ENCODE measurements around the gene NCOA1.

The NCOA1 gene

DNA sequence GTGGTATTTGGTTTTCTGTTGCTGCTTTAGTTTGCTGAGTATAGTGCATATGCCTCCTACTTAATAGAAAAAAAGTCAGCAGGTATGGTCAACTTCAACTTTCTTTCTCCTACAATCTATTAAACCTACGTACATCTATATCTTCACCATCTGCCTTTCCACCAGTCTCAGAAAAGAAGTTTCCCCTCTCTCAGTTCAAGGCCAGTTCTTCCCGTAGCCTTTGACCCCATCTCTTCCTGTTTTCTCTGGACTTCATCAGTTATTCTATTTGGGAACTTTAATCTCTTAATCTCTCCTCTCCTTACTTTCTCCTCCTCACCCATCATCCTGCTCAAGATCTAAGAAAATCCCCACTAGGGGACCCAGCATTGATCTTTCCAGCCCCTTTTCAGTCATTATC is 296.5 kb downstream of the NCOA1 start:
- DNase-seq (ENCODE audit: extremely low read depth, low read depth) = no peak
- TF ChIP-seq, protein P1, sequence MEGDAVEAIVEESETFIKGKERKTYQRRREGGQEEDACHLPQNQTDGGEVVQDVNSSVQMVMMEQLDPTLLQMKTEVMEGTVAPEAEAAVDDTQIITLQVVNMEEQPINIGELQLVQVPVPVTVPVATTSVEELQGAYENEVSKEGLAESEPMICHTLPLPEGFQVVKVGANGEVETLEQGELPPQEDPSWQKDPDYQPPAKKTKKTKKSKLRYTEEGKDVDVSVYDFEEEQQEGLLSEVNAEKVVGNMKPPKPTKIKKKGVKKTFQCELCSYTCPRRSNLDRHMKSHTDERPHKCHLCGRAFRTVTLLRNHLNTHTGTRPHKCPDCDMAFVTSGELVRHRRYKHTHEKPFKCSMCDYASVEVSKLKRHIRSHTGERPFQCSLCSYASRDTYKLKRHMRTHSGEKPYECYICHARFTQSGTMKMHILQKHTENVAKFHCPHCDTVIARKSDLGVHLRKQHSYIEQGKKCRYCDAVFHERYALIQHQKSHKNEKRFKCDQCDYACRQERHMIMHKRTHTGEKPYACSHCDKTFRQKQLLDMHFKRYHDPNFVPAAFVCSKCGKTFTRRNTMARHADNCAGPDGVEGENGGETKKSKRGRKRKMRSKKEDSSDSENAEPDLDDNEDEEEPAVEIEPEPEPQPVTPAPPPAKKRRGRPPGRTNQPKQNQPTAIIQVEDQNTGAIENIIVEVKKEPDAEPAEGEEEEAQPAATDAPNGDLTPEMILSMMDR (IDR thresholded peaks at IDR 0.05; ENCODE audit: low read depth, low read length, missing control alignments) = no peak
- H3K4me3 ChIP-seq (replicated peaks; ENCODE audit: low read depth, low read length) = no peak overlapping the region

DNA sequence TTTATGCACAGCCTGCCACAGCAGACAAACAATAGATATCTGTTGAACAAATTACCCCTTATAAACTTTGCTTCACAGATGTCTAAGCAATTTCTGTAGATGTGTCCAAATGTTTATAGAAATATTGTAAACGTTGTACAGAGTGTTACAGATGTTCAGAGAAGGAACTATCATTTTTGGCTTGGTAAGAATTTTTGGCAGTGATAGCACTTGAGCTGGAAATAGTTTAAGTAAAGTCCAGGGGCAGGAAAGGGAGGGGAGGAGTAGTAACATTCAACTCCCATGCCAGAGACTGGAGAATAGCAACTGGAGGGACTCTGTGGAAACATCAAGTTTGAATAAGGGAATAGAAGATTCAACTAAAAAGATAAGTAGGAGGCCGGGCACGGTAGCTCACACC is 297.8 kb downstream of the NCOA1 start:
- TF ChIP-seq, protein P1 (IDR thresholded peaks at IDR 0.05; ENCODE audit: low read depth, low read length, missing control alignments) = no peak
- no peak overlapping the region for H3K4me3 ChIP-seq (replicated peaks; ENCODE audit: low read depth, low read length)
- DNase-seq (ENCODE audit: extremely low read depth, low read depth) = no peak

DNA sequence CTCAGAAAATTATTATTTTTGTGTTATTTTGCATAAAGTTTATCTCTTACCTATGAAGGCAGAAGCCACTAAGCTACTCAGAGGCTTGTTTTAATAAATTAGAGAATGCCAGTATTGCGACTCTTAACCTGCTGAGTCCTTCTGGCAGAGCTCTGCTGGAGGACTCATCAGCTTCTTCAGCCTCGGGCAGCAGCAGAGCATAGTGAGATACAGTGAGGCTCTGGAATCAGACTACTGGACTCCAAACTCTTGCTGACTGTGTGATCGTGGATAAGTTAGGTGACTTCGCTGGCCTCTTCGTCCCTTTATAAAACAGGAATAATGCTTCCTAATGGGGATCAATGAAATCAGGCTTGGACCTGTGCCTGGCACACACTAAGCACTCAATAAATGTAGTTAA is 300.4 kb downstream of the NCOA1 start:
- H3K4me3 ChIP-seq (replicated peaks; ENCODE audit: low read depth, low read length) = no peak overlapping the region
- DNase-seq (ENCODE audit: extremely low read depth, low read depth) = no peak
- TF ChIP-seq, protein P1 (IDR thresholded peaks at IDR 0.05; ENCODE audit: low read depth, low read length, missing control alignments) = no peak

DNA sequence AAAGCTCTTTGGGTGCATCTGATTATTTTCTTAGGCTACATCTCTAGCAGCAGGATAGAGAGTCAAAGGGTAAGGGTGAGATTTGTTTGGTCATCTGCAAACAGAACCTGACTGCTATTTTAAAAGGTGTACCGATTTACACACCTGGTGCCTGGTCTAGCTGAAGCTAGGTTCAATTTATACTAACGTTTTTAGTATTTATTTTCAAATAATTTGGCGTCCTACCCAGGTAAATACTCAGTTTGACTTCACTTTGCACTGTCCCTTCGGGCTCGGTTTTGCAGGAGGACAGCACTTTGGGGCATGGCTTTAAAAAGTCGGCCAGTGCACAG is 301.5 kb downstream of the NCOA1 start:
- no peak for DNase-seq (ENCODE audit: extremely low read depth, low read depth)
- TF ChIP-seq, protein P1 (IDR thresholded peaks at IDR 0.05; ENCODE audit: low read depth, low read length, missing control alignments) = no peak
- peak overlapping the region; percentile 82 for H3K4me3 ChIP-seq (replicated peaks; ENCODE audit: low read depth, low read length)

DNA sequence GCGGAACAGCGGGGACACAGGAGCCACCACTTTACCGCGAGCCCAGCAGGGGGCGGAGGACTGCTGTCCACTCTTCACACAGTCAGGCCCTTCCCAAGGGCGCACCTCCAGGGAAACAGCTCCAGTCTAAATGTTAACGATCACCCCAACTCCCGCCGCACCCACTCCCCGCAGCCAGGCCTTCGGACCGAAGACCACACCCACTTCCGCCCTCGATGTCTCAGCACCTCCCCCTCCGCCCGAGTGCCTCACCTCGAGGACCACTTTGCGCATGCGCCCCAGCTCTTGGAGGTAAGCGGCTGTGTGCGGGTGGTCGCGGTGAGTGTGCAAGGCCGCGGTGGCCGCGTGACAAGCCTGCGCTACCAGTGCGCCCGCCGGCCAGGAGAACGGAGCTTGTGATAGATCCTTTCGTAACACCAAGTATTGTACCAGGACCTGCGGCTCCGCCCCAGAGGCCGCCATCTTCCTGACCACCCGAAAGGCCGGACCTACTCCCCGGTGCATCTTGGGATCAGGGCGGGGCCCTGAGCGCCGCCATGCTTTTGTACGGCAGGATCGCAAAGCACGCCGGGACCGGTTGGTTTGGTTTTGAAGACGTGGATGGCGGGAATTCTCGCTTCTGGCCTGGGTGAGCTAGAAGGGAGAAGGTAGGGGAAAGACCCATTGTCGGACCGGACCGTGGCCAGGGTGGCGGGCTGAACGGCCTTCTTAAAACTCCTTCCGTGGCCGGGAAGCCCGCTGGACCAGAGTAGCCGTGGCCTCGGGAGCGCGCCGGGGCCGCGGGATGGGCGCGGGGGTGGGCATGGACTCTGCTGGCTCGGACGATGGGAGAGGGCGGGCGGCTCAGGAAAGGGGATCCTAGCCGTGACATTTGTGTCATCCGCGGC is 302.1 kb downstream of the NCOA1 start, which contains the start of the genes CENPO and PTRHD1:
TSS of gene CENPO (plus strand) at position 552 of the 887 bp plus-strand sequence. CDS start 495 bp downstream, outside the sequence.
TSS of gene PTRHD1 (minus strand) at position 518 of the 887 bp plus-strand sequence. CDS start at position 504, 14 bp downstream.
- peak within 1 kb of the TSS; percentile 82 for H3K4me3 ChIP-seq (replicated peaks; ENCODE audit: low read depth, low read length)
- TF ChIP-seq, protein P1 (IDR thresholded peaks at IDR 0.05; ENCODE audit: low read depth, low read length, missing control alignments) = peak; percentile 79
- peak; percentile 89 for DNase-seq (ENCODE audit: extremely low read depth, low read depth)

DNA sequence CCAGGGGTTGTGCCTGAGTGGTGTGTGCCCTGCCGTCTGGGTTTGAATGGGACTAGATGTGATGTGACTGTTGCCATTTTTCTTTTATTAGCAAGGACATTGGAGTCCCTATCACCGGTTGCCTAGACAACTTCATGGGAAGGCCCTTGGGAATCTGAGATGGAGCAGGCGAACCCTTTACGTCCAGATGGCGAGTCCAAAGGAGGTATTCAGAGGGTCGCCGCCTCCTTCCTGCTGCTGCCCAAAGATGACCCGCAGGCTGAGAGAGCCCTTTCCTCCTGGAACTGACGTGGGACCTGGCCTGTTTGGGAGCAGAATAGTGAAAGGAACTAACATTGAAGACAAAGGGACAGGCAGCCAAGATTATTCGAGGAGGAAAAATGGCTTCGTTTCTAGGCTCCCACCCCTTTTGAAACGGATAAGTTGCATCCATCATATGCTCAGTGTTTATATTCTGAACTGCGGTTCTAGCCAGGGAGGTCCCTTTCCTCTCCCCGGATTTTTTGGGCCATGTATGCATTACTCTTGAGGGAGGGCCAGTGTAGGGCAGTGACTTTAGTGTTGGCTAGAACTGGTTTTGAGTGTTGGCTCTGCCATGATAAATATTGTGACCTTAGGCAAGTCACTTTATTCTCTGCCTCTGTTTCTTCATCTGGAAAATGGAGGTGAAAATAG is 302.8 kb downstream of the NCOA1 start:
- TF ChIP-seq, protein P1 (IDR thresholded peaks at IDR 0.05; ENCODE audit: low read depth, low read length, missing control alignments) = no peak
- DNase-seq (ENCODE audit: extremely low read depth, low read depth) = no peak
- H3K4me3 ChIP-seq (replicated peaks; ENCODE audit: low read depth, low read length) = peak overlapping the region; percentile 82
